AG09309 (cell line): ENCODE data around the gene PSMD5.

Experiments used
- DNase-seq: peaks from one replicate; pipeline ENCODE4 v3.0.0-alpha.2; 2010; ENCODE audit warnings: low read depth
- H3K4me3 ChIP-seq: 2 replicates; pipeline ENCODE4 v1.5.1; 2011; ENCODE audit warnings: mild to moderate bottlenecking, low read depth, low read length, moderate library complexity; ENCODE audit not compliant: control insufficient read depth
- TF ChIP-seq, protein P1 (sequence below): IDR thresholded peaks from 2 replicates; pipeline ENCODE4 v1.5.1; 2011; ENCODE audit warnings: mild to moderate bottlenecking, low read depth, low read length, inconsistent platforms; ENCODE audit not compliant: insufficient read depth, control insufficient read depth; ENCODE audit errors: missing control alignments

PSMD5 gene

DNA sequence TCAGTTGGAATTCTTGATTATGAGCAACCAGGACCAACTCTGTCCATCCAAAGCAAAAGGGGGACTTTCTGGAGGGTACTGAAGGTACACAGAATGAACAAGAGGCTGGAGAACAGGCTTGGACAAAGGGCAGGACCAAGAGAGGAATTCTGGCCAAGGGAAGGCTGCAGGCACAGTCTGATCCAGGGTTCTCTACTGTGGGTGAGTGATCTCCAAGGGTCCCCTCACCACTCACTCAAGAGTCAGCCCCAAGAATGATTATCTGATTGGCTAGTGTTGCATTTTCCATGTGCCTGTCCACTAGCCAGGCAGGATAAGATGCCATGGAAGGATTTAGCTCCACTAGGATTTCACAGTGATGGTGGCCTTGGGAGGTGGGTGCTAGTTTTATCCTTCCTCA, 45.9 kb upstream of the PSMD5 start:
- no peak for DNase-seq
- TF ChIP-seq, protein P1, sequence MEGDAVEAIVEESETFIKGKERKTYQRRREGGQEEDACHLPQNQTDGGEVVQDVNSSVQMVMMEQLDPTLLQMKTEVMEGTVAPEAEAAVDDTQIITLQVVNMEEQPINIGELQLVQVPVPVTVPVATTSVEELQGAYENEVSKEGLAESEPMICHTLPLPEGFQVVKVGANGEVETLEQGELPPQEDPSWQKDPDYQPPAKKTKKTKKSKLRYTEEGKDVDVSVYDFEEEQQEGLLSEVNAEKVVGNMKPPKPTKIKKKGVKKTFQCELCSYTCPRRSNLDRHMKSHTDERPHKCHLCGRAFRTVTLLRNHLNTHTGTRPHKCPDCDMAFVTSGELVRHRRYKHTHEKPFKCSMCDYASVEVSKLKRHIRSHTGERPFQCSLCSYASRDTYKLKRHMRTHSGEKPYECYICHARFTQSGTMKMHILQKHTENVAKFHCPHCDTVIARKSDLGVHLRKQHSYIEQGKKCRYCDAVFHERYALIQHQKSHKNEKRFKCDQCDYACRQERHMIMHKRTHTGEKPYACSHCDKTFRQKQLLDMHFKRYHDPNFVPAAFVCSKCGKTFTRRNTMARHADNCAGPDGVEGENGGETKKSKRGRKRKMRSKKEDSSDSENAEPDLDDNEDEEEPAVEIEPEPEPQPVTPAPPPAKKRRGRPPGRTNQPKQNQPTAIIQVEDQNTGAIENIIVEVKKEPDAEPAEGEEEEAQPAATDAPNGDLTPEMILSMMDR, result no peak
- no peak overlapping the region for H3K4me3 ChIP-seq

DNA sequence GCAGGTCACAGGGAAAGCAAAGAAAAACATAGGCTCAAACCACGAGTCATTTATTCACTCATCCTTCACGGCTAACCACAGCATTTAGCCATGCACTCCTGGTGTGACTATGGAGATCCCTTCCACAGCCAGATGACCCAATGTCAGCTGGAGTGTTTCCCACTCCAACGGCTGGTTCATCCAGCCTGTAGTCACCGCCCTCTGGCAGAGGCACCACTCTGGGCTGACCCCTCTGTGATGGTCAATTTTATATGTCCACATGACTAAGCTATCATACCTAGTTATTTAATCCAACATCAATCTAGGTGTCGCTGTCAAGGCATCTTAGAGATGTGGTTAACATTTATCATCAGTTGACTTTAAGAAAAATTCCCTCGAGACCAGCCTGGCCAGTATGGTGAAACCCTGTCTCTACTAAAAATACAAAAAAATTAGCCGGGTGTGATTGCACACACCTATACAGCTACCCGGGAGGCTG, 43.8 kb upstream of the PSMD5 start:
- no peak for DNase-seq
- no peak overlapping the region for H3K4me3 ChIP-seq
- TF ChIP-seq, protein P1, result no peak

DNA sequence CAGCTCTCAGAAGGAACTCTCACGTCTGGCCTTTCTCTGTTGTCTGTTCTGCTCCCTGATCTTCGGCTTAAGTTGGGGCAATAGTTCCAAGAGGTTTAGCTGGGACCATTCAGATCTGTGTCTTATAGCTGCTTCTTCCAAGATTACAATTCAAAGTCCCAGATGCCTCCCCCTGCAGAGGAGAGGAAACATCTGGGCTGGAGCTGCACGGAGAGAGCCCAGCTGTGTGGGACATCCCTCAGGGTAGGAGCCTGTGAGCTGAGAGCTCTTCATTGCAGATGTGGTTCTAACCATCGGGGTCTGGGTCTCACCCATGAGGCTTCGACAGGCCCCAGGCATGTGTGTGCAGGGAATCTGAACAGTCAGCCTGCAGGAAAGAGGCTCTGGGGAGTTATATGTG, 43.2 kb upstream of the PSMD5 start:
- TF ChIP-seq, protein P1, result no peak
- DNase-seq, result no peak
- no peak overlapping the region for H3K4me3 ChIP-seq

DNA sequence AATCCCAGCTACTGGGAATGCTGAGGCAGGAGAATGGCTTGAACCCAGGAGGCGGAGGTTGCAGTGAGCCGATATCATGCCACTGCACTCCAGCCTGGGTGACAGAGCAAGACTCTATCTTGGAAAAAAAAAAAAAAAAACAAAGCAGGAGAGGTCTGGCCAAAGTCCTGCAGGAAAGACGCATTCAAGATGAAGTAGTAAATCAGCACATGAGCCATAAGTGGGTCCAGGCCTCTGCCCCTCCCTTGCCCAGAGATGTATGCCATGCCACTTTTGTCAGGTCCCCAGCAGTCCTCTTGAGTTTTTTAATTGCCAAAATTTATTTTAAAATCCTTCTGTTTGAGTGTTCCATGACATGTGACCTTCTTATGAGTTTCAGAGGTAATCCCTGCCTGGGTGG, 42.7 kb upstream of the PSMD5 start:
- no peak overlapping the region for H3K4me3 ChIP-seq

DNA sequence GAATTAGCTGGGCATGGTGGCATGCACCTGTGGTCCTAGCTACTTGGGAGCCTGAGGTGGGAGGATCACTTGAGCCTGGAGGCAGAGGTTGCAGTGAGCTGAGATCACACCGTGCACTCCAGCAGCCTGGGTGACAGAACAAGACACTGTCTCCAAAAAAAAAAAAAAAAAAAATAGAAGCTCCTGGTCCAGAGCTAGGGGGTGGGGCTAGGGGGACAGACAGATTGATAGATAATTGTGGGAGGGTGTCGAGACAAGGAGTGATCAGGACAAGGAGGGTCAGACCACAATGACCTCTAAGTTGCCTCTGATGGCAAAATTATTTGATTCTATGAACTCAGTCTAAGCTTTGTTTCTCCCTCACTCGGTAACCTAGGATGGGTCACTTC, 40.9 kb upstream of the PSMD5 start:
- TF ChIP-seq, protein P1, result no peak
- no peak for DNase-seq
- no peak overlapping the region for H3K4me3 ChIP-seq

More for the DNA sequence above, 42.7 kb upstream of the PSMD5 start:
- TF ChIP-seq, protein P1, result no peak
- DNase-seq, result no peak

DNA sequence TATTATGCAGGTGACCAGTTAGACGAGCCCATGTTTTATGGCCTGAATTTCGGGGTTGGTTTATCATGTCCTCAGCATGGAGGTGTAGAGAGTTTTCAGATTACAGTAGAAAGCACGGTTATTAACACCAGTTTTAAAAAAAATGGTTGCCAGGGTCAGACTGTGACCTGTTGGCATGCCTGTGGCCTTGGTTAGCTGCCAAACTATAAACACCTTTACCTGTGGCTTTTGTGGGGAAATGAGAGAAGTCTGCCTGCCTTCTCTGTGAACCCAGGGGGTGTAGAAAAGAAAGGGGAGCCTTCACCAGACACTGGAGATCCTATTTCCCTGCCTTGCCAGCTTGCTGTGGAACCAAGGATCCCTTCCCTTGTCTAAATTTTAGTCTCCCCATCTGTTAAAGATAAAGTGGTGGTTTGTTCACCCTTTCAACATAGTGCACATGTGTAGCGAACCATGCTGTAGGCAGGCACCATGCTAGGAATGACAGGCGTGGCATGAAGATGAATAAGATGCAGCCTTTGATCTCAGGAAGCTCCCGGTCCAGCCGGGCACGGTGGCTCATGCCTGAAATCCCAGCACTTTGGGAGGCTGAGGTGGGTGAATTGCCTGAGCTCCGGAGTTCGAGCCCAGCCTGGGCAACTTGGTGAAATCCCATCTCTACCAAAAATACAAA, 40.3 kb upstream of the PSMD5 start:
- DNase-seq, result no peak

More for the DNA sequence above, 40.3 kb upstream of the PSMD5 start:
- no peak overlapping the region for H3K4me3 ChIP-seq
- TF ChIP-seq, protein P1, result no peak
